ENCODE data around the gene BAZ1A. TPM values are rescaled to one million over a fixed set of nuclear protein-coding genes. Genes with fewer than 3 reads are reported as not detected.
"Not testable (repeated sequence)": the region's sequence is repeated elsewhere in the genome, so short reads cannot be mapped to it uniquely, and the experiment has no call there.

Gene BAZ1A
- total RNA-seq, 1 donor from 2014 or later = 26.7 TPM

GRCh38 chr14:34824256-34824655, 50.9 kb downstream of the BAZ1A start:
- H3K27me3 Mint-ChIP-seq (ENCODE audit: unreplicated experiment) = no peaks in the 10 kb centered on the region
- H3K27ac Mint-ChIP-seq (ENCODE audit: unreplicated experiment) = no peak overlapping the region
- H3K36me3 Mint-ChIP-seq (ENCODE audit: unreplicated experiment) = peaks cover 38% of the 10 kb centered on the region
- no peak overlapping the region for H3K4me3 Mint-ChIP-seq (ENCODE audit: unreplicated experiment)
- TF ChIP-seq CTCF (IDR thresholded peaks at IDR 0.05) = no peak
- H3K4me1 Mint-ChIP-seq (ENCODE audit: unreplicated experiment) = peaks cover 5% of the 10 kb centered on the region
- H3K9me3 Mint-ChIP-seq (ENCODE audit: unreplicated experiment) = peaks cover 4% of the 10 kb centered on the region
- DNase-seq (ENCODE audit: extremely low spot score, unreplicated experiment) = no peak

GRCh38 chr14:34817768-34818167, 57.4 kb downstream of the BAZ1A start:
- TF ChIP-seq CTCF (IDR thresholded peaks at IDR 0.05) = no peak
- Mint-ChIP-seq H3K36me3 (ENCODE audit: unreplicated experiment) (peaks cover 17% of the 10 kb centered on the region), H3K4me1 (ENCODE audit: unreplicated experiment) (no peaks in the 10 kb centered on the region), H3K4me3 (ENCODE audit: unreplicated experiment) (no peak overlapping the region), H3K27me3 (ENCODE audit: unreplicated experiment) (no peaks in the 10 kb centered on the region), H3K9me3 (ENCODE audit: unreplicated experiment) (peaks cover 4% of the 10 kb centered on the region), H3K27ac (ENCODE audit: unreplicated experiment) (no peak overlapping the region)
- no peak for DNase-seq (ENCODE audit: extremely low spot score, unreplicated experiment)

GRCh38 chr14:34810028-34810427, 65.1 kb downstream of the BAZ1A start:
- DNase-seq (ENCODE audit: extremely low spot score, unreplicated experiment) = no peak
- no peaks in the 10 kb centered on the region for H3K27me3 Mint-ChIP-seq (ENCODE audit: unreplicated experiment)

GRCh38 chr14:34806257-34806656, 68.9 kb downstream of the BAZ1A start:
- Mint-ChIP-seq H3K36me3 (ENCODE audit: unreplicated experiment) (peaks cover 39% of the 10 kb centered on the region), H3K27me3 (ENCODE audit: unreplicated experiment) (no peaks in the 10 kb centered on the region), H3K9me3 (ENCODE audit: unreplicated experiment) (peaks cover 4% of the 10 kb centered on the region), H3K4me1 (ENCODE audit: unreplicated experiment) (no peaks in the 10 kb centered on the region), H3K27ac (ENCODE audit: unreplicated experiment) (no peak overlapping the region), H3K4me3 (ENCODE audit: unreplicated experiment) (no peak overlapping the region)
- no peak for TF ChIP-seq CTCF (IDR thresholded peaks at IDR 0.05)
- DNase-seq (ENCODE audit: extremely low spot score, unreplicated experiment) = no peak

More at GRCh38 chr14:34810028-34810427, 65.1 kb downstream of the BAZ1A start:
- Mint-ChIP-seq H3K27ac (ENCODE audit: unreplicated experiment) (no peak overlapping the region), H3K9me3 (ENCODE audit: unreplicated experiment) (peaks cover 4% of the 10 kb centered on the region), H3K4me1 (ENCODE audit: unreplicated experiment) (peaks cover 1% of the 10 kb centered on the region), H3K4me3 (ENCODE audit: unreplicated experiment) (no peak overlapping the region), H3K36me3 (ENCODE audit: unreplicated experiment) (peaks cover 23% of the 10 kb centered on the region)
- no peak for TF ChIP-seq CTCF (IDR thresholded peaks at IDR 0.05)

- H3K4me1 Mint-ChIP-seq (ENCODE audit: unreplicated experiment) = no peaks in the 10 kb centered on the region
- peaks cover 48% of the 10 kb centered on the region for H3K36me3 Mint-ChIP-seq (ENCODE audit: unreplicated experiment)
- no peak for TF ChIP-seq CTCF (IDR thresholded peaks at IDR 0.05)
- H3K27me3 Mint-ChIP-seq (ENCODE audit: unreplicated experiment) = no peaks in the 10 kb centered on the region
- H3K4me3 Mint-ChIP-seq (ENCODE audit: unreplicated experiment) = no peak overlapping the region
- peaks cover 4% of the 10 kb centered on the region for H3K9me3 Mint-ChIP-seq (ENCODE audit: unreplicated experiment)
- no peak for DNase-seq (ENCODE audit: extremely low spot score, unreplicated experiment)
- no peak overlapping the region for H3K27ac Mint-ChIP-seq (ENCODE audit: unreplicated experiment)
These were observed 70.2 kb downstream of the BAZ1A start for GRCh38 chr14:34804933-34805332.

GRCh38 chr14:34798861-34799260, 76.3 kb downstream of the BAZ1A start:
- H3K9me3 Mint-ChIP-seq (ENCODE audit: unreplicated experiment); DNase-seq (ENCODE audit: extremely low spot score, unreplicated experiment); H3K27ac Mint-ChIP-seq (ENCODE audit: unreplicated experiment); H3K27me3 Mint-ChIP-seq (ENCODE audit: unreplicated experiment); H3K4me3 Mint-ChIP-seq (ENCODE audit: unreplicated experiment); H3K4me1 Mint-ChIP-seq (ENCODE audit: unreplicated experiment): not testable (repeated sequence)
- H3K36me3 Mint-ChIP-seq (ENCODE audit: unreplicated experiment) = peaks cover 50% of the 10 kb centered on the region
